ENCODE data around the gene TRIM58.

- TF ChIP-seq ZNF423 (tag by site-specific recombination; IDR thresholded peaks at IDR 0.05) (no peak), ZNF114 (tag by site-specific recombination; IDR thresholded peaks at IDR 0.05) (no peak), CTCF (tag by site-specific recombination; IDR thresholded peaks at IDR 0.05) (no peak), REST (tag by site-specific recombination; IDR thresholded peaks at IDR 0.05) (no peak), MEIS1 (CRISPR knock-in tag; IDR thresholded peaks at IDR 0.05; ENCODE audit: borderline replicate concordance) (no peak), ZNF146 (tag by site-specific recombination; IDR thresholded peaks at IDR 0.05) (no peak), ZNF221 (tag by site-specific recombination; IDR thresholded peaks at IDR 0.05; ENCODE audit: borderline replicate concordance) (no peak), PRDM10 (tag by site-specific recombination; IDR thresholded peaks at IDR 0.05) (no peak), ZNF585B (tag by site-specific recombination; IDR thresholded peaks at IDR 0.05) (no peak), ZNF184 (tag by site-specific recombination; IDR thresholded peaks at IDR 0.05) (no peak), ZNF510 (tag by site-specific recombination; IDR thresholded peaks at IDR 0.05; ENCODE audit: insufficient replicate concordance) (no peak), ZNF274 (IDR thresholded peaks at IDR 0.05; ENCODE audit: low read length) (no peak), ZNF274 (tag by site-specific recombination; IDR thresholded peaks at IDR 0.05; ENCODE audit: borderline replicate concordance) (no peak)
Measured at GRCh38 chr1:247904122-247904521, 47.1 kb downstream of the TRIM58 start.
